HEK293 (cell line): Measurements from ENCODE around the gene VDR.
A peak's percentile ranks its signal among the peaks of the same experiment; 100 is the strongest.

Experiments
- CTCF ChIA-PET: fragments of 350-600 bp; formaldehyde crosslinking; extraction: SDS; loops from one replicate; lab custom pipeline; 2021; ENCODE audit warnings: antibody characterized with exemption; lab: Yijun Ruan, JAX
- POLR2A ChIA-PET: fragments of 300-600 bp; formaldehyde crosslinking; extraction: SDS; loops from one replicate; lab custom pipeline; 2020; ENCODE audit warnings: antibody characterized with exemption, inconsistent platforms; lab: Yijun Ruan, JAX
- H3K27ac ChIP-seq: fragments of 200-500 bp; sonication (Bioruptor generic); 2 replicates; pipeline ENCODE4 v1.5.1; 2014; ENCODE audit warnings: low read depth, low read length, control low read depth, inconsistent platforms; ENCODE audit errors: extremely low read depth
- H3K36me3 ChIP-seq, 2 experiments: fragments of 200-500 bp in 1 of 2; sonication (Bioruptor generic) in 1 of 2; 1 replicate in 1 of 2; 2 replicates in 1 of 2; pipeline ENCODE4 v1.5.1; 2014 to 2017; ENCODE audit warnings: inconsistent platforms in 2 of 2, low read length in 2 of 2; ENCODE audit not compliant: control insufficient read depth in 2 of 2, insufficient read depth in 1 of 2
- H3K4me1 ChIP-seq: fragments of 200-500 bp; sonication (Bioruptor generic); 2 replicates; pipeline ENCODE4 v1.5.1; 2014; ENCODE audit warnings: mild to moderate bottlenecking, low read length, inconsistent platforms; ENCODE audit not compliant: control insufficient read depth, insufficient read depth
- H3K4me3 ChIP-seq: 2 replicates; pipeline ENCODE4 v1.5.1; 2011; ENCODE audit warnings: low read depth, mild to moderate bottlenecking, control low read depth, low read length, moderate library complexity
- H3K9me3 ChIP-seq: fragments of 200-500 bp; sonication (Bioruptor generic); 2 replicates; pipeline ENCODE4 v1.5.1; 2014; ENCODE audit warnings: low read depth, low read length, inconsistent platforms; ENCODE audit not compliant: control insufficient read depth, insufficient read depth
- AEBP2 ChIP-seq: fragments of 450-650 bp; formaldehyde crosslinking; IDR thresholded peaks from 2 replicates; pipeline ENCODE4 v1.5.1; 2016; ENCODE audit warnings: missing biosample characterization, missing genetic modification characterization, borderline replicate concordance
- GLI2 ChIP-seq: fragments of 450-650 bp; formaldehyde crosslinking; IDR thresholded peaks from 2 replicates; pipeline ENCODE4; 2017; ENCODE audit warnings: missing biosample characterization, missing genetic modification characterization, low read depth, borderline replicate concordance
- KLF16 ChIP-seq: fragments of 450-650 bp; formaldehyde crosslinking; IDR thresholded peaks from 2 replicates; pipeline ENCODE4 v1.5.1; 2017; ENCODE audit warnings: missing biosample characterization, missing genetic modification characterization
- PRDM1 ChIP-seq: fragments of 450-650 bp; formaldehyde crosslinking; IDR thresholded peaks from 2 replicates; pipeline ENCODE4; 2016; ENCODE audit warnings: missing biosample characterization, missing genetic modification characterization
- PRDM10 ChIP-seq: fragments of 450-650 bp; formaldehyde crosslinking; IDR thresholded peaks from 2 replicates; pipeline ENCODE4 v1.5.1; 2016; ENCODE audit warnings: missing biosample characterization, missing genetic modification characterization
- ZBTB10 ChIP-seq: fragments of 450-650 bp; formaldehyde crosslinking; IDR thresholded peaks from 2 replicates; pipeline ENCODE4 v1.5.1; 2016; ENCODE audit warnings: missing biosample characterization, missing genetic modification characterization
- ZBTB8A ChIP-seq: fragments of 450-650 bp; formaldehyde crosslinking; IDR thresholded peaks from 2 replicates; pipeline ENCODE4 v1.5.1; 2016; ENCODE audit warnings: missing biosample characterization, missing genetic modification characterization
- ZFP41 ChIP-seq: fragments of 450-650 bp; formaldehyde crosslinking; IDR thresholded peaks from 2 replicates; pipeline ENCODE4 v1.5.1; 2016; ENCODE audit warnings: missing biosample characterization, missing genetic modification characterization, borderline replicate concordance
- ZNF132 ChIP-seq: fragments of 450-650 bp; formaldehyde crosslinking; IDR thresholded peaks from 2 replicates; pipeline ENCODE4 v1.5.1; 2017; ENCODE audit warnings: missing biosample characterization, missing genetic modification characterization, borderline replicate concordance
- ZNF18 ChIP-seq: fragments of 450-650 bp; formaldehyde crosslinking; IDR thresholded peaks from 2 replicates; pipeline ENCODE4 v1.5.1; 2016; ENCODE audit warnings: missing biosample characterization, missing genetic modification characterization
- ZNF223 ChIP-seq: fragments of 450-650 bp; formaldehyde crosslinking; IDR thresholded peaks from 2 replicates; pipeline ENCODE4 v1.5.1; 2016; ENCODE audit warnings: missing biosample characterization, missing genetic modification characterization
- ZNF239 ChIP-seq: fragments of 450-650 bp; formaldehyde crosslinking; IDR thresholded peaks from 2 replicates; pipeline ENCODE4 v1.5.1; 2016; ENCODE audit warnings: missing biosample characterization, missing genetic modification characterization
- ZNF335 ChIP-seq: fragments of 450-650 bp; formaldehyde crosslinking; conservative IDR thresholded peaks from 2 replicates; pipeline ENCODE4 v1.5.1; 2016; ENCODE audit warnings: missing biosample characterization, missing genetic modification characterization
- ZNF521 ChIP-seq: fragments of 450-650 bp; formaldehyde crosslinking; IDR thresholded peaks from 2 replicates; pipeline ENCODE4 v1.5.1; 2017; ENCODE audit warnings: missing biosample characterization, mild to moderate bottlenecking, missing genetic modification characterization
- ZNF600 ChIP-seq: fragments of 450-650 bp; formaldehyde crosslinking; IDR thresholded peaks from 2 replicates; pipeline ENCODE4 v1.5.1; 2016; ENCODE audit warnings: missing biosample characterization, missing genetic modification characterization
- ZNF707 ChIP-seq: fragments of 450-650 bp; formaldehyde crosslinking; IDR thresholded peaks from 2 replicates; pipeline ENCODE4 v1.5.1; 2016; ENCODE audit warnings: missing biosample characterization, missing genetic modification characterization
- ZNF768 ChIP-seq: fragments of 450-650 bp; formaldehyde crosslinking; IDR thresholded peaks from 2 replicates; pipeline ENCODE4 v1.5.1; 2018; ENCODE audit warnings: missing biosample characterization, mild to moderate bottlenecking, missing genetic modification characterization
- ZNF776 ChIP-seq: fragments of 450-650 bp; formaldehyde crosslinking; IDR thresholded peaks from 2 replicates; pipeline ENCODE4 v1.5.0; 2017; ENCODE audit warnings: missing biosample characterization, missing genetic modification characterization, borderline replicate concordance
- ZSCAN23 ChIP-seq: fragments of 450-650 bp; formaldehyde crosslinking; IDR thresholded peaks from 2 replicates; pipeline ENCODE4 v1.5.1; 2016; ENCODE audit warnings: missing biosample characterization, missing genetic modification characterization
- TF ChIP-seq, protein P1 (sequence below): fragments of 450-650 bp; formaldehyde crosslinking; IDR thresholded peaks from 2 replicates; pipeline ENCODE4 v1.5.1; 2016; ENCODE audit warnings: missing biosample characterization, missing genetic modification characterization
- TF ChIP-seq, protein P2 (sequence below): fragments of 450-650 bp; formaldehyde crosslinking; IDR thresholded peaks from 2 replicates; pipeline ENCODE4 v1.5.1; 2017; ENCODE audit warnings: missing biosample characterization, missing genetic modification characterization
- TF ChIP-seq, protein P3 (sequence below): fragments of 450-650 bp; formaldehyde crosslinking; IDR thresholded peaks from 2 replicates; pipeline ENCODE4 v1.5.1; 2016; ENCODE audit warnings: missing biosample characterization, missing genetic modification characterization

Gene VDR

GRCh38 chr12:47900131-47901062, 4.4 kb downstream of the VDR start:
- CTCF ChIA-PET = interaction anchor here (0.5 to 3.0 kb wide), 11 partner anchors 9 to 289 kb away, joined by 3 to 10 read pairs (median 4); no protein-coding TSS in a partner anchor
- no peak overlapping the region for H3K27ac ChIP-seq
- TF ChIP-seq ZNF707 (tag by site-specific recombination) = no peak
- TF ChIP-seq, protein P1, sequence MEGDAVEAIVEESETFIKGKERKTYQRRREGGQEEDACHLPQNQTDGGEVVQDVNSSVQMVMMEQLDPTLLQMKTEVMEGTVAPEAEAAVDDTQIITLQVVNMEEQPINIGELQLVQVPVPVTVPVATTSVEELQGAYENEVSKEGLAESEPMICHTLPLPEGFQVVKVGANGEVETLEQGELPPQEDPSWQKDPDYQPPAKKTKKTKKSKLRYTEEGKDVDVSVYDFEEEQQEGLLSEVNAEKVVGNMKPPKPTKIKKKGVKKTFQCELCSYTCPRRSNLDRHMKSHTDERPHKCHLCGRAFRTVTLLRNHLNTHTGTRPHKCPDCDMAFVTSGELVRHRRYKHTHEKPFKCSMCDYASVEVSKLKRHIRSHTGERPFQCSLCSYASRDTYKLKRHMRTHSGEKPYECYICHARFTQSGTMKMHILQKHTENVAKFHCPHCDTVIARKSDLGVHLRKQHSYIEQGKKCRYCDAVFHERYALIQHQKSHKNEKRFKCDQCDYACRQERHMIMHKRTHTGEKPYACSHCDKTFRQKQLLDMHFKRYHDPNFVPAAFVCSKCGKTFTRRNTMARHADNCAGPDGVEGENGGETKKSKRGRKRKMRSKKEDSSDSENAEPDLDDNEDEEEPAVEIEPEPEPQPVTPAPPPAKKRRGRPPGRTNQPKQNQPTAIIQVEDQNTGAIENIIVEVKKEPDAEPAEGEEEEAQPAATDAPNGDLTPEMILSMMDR (tag by site-specific recombination) = peak; percentile 50
- TF ChIP-seq KLF16 = no peak
- no peak for TF ChIP-seq ZBTB10 (tag by site-specific recombination)
- TF ChIP-seq ZNF18 = no peak
- TF ChIP-seq PRDM1 (tag by site-specific recombination) = no peak
- TF ChIP-seq ZSCAN23 (tag by site-specific recombination) = no peak
- no peak for TF ChIP-seq GLI2 (tag by site-specific recombination)
- no peak for TF ChIP-seq ZNF521
- no peak for TF ChIP-seq ZNF239 (tag by site-specific recombination)
- TF ChIP-seq ZBTB8A (tag by site-specific recombination) = no peak
- no peak for TF ChIP-seq ZNF335 (tag by site-specific recombination)
- TF ChIP-seq ZNF223 (tag by site-specific recombination) = no peak
- TF ChIP-seq, protein P2, sequence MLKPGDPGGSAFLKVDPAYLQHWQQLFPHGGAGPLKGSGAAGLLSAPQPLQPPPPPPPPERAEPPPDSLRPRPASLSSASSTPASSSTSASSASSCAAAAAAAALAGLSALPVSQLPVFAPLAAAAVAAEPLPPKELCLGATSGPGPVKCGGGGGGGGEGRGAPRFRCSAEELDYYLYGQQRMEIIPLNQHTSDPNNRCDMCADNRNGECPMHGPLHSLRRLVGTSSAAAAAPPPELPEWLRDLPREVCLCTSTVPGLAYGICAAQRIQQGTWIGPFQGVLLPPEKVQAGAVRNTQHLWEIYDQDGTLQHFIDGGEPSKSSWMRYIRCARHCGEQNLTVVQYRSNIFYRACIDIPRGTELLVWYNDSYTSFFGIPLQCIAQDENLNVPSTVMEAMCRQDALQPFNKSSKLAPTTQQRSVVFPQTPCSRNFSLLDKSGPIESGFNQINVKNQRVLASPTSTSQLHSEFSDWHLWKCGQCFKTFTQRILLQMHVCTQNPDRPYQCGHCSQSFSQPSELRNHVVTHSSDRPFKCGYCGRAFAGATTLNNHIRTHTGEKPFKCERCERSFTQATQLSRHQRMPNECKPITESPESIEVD (tag by site-specific recombination) = no peak
- TF ChIP-seq AEBP2 (tag by site-specific recombination) = no peak
- TF ChIP-seq ZFP41 (tag by site-specific recombination) = no peak
- 0 out of 2 replicates have a peak, but pooled peaks have one; percentile 33 for TF ChIP-seq ZNF600 (tag by site-specific recombination)
- no peak for TF ChIP-seq ZNF776 (tag by site-specific recombination)
- TF ChIP-seq, protein P3, sequence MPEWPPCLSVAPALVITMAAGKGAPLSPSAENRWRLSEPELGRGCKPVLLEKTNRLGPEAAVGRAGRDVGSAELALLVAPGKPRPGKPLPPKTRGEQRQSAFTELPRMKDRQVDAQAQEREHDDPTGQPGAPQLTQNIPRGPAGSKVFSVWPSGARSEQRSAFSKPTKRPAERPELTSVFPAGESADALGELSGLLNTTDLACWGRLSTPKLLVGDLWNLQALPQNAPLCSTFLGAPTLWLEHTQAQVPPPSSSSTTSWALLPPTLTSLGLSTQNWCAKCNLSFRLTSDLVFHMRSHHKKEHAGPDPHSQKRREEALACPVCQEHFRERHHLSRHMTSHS (tag by site-specific recombination) = no peak
- no peak for TF ChIP-seq ZNF132
- no peak for TF ChIP-seq ZNF768
- TF ChIP-seq PRDM10 (tag by site-specific recombination) = peak; percentile 56

More at GRCh38 chr12:47900131-47901062, 4.4 kb downstream of the VDR start:
- Histone ChIP-seq H3K4me3 (no peak overlapping the region), H3K9me3 (no peaks in the 10 kb centered on the region), H3K4me1 (peaks cover 14% of the 10 kb centered on the region), H3K36me3 (no peaks in the 10 kb centered on the region)
- POLR2A ChIA-PET = no interaction called here
